ENCODE data around the gene MICALL1. TPM values are rescaled to one million over a fixed set of nuclear protein-coding genes. Genes with fewer than 3 reads are reported as not detected.

MICALL1 gene
- polyA plus RNA-seq, 1 donor, result 26.2 TPM

DNA sequence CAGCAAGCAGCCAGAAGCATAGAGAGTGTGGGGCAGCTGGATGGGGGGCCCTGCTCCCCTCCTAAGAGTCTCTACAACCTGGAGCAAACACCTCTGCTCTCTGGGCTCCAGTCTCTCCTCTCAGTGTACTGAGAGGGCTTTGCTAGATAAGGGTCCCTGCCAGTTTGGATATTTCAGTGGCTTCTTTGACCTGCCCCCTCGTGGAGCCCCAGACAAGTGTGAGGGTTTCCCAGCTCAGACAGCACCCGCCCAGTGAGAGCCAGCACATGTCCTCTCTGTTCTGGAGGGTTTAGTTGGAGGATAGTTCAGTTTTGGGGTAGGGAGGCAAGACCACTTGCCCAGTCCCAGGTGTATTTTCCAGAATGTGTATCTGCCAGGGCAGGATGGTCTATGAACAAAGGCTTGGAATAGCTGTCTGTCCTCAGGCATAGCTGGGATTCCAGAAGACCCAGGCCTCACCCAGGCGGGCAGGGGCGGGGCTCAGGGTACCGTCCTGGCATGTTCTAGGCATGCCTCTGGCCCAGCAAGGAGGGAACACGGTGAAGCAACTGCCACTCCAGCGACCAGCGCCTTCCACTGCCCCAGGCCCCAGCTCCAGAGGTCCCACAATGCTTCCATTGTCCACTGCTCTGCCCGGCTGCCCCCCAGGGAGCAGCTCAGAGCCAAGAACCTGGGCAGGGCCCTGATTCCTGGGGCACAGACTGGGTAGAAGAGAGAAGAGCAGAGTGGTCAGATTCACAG is 7.5 kb upstream of the MICALL1 start:
- DNase-seq, result no peak

DNA sequence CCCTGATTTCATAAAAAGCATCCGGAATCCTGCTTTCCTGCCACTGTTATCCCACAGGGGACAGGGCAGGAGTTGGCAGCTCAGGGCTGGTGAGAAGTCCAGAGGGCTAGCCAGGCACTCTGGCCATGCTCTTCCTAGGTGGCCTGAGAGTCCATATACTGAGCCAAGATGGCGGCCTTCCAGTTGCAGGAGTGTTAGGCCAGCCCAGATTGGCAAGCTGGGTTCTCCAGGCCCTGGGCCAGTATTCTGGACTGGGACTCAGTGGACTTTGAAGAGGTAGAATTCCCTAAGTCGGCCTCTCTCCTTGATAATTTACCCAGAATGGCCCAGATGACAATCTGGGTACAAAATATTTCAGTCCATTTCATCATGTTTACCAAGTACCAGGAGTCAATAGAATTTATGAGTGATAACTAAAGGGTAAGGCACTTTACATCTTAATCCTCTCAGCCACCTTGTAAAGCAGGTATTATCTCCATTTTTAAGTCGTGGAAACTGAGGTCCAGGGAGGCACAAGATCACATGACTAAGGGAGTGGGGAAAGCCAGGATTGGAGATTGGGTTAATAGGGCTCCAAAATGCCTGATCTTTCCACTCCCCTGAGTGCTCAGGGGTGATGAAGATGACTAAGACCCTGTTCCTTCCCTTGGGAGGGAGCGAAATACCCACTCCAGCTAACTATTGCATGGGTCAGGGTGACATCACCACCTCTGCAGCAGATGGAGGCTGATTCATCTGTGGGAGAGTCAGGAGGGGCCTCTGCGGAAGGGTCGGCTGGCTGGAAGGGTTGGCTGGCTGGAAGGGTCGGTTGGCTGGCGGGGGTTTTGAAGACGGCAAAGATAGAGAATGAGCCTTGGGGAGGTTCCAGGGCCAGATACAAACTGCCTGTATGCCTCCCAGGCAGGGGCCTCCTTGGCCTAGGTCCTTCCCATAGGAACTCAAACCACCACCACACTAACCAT is 1.2 kb upstream of the MICALL1 start:
- DNase-seq, result no peak

DNA sequence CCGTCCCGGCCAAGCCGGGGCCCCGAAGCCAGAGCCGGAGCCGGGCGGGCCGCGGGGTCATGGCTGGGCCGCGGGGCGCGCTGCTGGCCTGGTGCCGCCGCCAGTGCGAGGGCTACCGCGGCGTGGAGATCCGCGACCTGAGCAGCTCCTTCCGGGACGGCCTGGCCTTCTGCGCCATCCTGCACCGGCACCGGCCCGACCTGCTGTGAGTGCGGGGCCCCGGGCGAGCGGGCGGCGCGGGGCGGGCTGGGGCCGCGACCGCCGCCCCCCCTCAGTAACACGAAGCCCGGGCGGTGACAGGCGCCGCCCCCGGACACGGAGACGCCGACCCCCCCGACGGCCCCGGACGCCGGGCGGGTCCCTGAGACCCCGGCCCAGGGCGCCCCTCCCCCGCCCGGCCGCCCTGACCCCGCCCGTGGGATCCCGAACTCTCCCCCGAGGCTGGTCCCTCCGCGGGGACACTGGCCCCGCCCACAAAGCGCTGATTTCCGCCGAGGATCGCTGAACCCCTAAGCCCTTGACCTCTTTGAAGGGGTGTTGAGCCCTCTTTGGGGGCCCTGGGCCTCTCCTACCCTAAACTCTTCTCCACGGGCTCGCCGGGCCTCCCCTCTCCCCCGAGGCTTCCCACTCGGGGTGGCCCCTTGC is 389 bp downstream of the MICALL1 start:
- DNase-seq, result no peak

DNA sequence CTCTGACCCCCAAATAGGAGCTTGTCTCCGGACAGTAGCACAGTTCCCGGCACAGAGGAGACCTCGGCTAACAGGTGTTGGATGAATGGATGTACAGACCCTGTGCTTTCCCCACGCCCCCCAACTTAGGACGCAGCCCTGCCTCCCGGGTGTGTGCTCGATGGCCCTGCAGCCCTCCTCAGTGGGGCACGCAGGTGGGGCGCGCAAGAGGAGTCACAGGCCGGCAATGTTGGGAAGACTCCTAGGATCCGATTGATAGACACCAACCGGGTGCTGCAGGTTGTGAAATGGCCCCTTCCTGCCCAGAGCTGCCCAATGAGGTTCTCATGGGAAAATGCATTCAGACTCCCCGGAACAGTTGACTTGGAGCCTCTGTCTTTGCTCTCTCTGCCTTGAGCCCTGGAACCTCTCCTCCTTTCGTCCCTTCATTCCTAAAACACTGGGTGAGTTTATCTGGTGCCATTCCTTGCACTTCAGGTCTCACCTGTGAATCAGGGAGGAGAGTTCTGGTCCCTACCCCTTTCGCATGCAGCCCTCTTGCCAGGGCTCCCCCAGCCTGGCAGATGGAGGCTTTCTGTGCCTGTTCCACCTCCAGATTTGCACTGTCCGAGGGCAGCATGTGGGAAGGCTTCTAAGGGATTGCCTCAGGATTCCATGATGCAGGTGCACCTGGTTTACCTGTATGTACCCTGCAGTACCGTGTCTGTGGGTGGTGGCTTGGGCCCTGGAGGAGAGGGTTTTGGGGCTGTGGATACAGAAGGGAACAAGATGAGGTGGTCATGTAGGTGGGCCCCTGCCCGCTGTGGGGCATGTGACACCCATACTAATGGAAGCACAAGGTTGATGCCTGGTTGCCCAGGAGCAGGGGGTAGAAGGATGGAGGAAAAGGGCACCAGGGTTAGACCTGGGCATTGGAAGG is 1.2 kb downstream of the MICALL1 start:
- DNase-seq, result no peak

DNA sequence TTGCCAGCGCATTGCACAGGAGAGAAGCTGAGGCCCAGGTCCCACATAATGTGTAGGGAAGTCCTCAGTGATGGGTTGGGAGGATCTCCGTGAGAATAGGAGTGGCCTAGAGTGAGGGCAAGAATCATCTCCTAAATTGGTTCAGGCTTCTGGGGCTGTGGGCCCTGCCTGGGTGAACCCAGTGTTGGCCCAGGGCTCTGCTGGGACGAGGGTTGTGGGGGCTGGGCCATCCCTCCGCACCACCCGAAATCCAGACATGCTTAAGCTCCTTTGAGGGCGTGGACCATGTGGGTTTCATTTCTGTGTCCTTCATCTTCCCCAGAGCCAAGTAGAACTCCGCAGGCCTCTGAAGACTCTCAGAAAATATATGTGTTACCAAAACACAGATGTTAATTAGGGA is 3.7 kb downstream of the MICALL1 start:
- DNase-seq, result no peak

DNA sequence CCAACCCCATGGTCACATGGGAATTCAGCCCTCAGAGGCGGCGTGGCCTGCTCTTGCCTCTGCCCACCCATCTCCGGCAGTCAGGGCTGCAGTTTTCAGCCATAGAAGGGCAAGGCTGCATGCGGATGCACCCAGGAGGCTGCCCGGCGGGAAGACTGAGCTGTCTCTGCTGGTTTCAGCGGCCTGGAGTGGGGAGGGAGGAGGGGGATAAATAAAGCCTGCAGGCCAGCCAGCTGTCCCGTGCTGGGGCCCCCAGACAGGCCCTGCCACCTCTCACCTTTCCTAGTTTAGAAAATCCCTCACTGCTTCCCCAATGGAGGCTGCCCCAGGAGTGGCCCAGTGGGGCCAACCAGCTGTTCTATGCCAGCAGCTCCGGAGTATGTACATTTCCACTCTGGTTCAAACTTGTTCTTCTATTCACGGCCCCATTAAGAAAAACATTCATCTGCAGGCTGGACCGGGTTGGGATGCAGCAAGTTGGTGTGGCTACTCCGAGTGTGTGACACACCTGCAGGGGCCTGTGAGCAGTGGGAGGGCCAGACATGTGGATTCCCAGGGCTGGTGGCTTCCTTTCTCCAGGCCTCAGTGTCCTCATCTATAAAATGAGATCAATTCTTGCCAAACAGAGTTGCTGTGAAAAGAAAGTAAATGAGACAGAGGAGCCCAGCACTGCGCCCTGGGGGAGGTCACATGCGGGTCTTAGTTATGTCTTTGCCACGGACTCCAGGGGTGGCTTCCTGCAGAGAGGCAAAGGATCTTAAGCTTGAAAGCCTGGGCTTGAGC is 5.0 kb downstream of the MICALL1 start:
- DNase-seq, result no peak

DNA sequence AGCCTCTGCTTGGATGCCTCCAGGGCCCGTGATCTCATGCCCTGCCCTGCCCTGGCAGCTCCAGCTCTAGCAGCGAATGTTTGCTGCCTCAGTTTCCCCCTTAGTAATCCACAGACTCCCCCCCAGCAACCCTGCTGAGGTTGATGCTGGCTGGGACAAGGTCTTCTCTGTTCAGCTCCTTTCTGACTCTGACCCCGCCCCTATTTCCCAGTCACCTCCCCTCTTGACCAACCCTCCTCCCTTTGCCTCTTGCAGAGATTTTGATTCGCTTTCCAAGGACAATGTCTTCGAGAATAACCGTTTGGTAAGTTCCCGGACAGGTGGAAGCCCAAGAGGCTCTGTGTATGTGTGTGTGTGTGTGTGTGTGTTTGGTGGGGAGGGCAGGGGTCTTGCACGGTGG is 5.6 kb downstream of the MICALL1 start:
- no peak for DNase-seq

DNA sequence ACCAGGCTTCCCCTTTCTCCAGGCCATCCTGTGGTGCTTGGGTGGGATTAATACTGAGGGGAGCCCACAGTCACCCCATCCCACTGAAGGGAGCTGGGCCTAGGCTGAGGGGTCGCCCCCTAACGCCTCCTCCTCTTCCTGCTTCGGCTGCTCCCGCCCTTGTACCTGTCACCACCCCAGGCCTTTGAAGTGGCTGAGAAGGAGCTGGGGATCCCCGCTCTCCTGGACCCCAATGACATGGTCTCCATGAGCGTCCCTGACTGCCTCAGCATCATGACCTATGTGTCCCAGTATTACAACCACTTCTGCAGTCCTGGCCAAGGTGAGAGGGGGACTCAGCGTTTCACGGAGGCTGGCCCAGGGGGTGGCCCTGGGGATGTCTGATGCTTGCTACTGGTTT is 6.1 kb downstream of the MICALL1 start:
- no peak for DNase-seq

DNA sequence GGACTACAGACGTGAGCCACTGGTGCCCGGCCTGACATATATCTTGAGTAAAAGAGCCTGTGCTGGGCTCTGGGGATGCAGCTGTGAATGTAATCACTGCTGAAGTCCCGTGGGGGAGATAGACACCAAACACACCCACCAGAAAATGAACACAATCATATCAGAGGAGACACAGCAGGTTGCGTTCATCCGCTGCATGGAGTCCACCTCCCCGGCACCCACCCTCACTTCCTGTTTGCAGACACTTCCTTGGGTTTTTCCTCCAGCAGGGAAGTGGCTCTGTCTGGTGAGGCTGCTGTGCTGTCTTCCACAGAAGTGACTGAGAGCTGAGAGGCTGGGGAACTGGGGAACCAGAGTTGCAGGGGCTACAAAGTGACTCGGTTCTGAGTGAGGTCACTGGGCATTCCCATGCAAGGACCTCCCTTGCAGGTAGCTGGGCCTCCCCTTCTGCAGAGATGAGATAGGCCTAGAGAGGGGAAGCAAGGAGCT is 7.2 kb downstream of the MICALL1 start:
- no peak for DNase-seq

DNA sequence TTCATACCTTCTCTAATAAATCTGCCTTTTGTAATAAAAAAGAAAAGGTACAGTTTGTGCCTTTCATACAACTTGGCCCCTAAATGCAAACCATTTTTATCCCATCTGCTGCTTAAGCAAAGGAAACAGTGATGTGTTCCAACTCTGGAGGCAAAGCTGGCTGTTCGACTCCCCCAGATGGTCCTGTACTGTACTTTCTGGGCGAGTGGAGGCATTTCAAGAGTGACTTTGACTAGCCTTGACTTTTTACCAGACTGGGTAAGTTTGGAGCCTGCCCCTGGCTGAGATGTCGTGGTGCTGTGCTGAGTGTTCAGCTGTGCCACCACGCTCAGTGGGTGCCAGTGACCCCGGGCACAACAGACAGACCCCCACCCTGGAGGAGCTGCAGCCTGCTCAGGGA is 10.2 kb downstream of the MICALL1 start:
- no peak for DNase-seq

DNA sequence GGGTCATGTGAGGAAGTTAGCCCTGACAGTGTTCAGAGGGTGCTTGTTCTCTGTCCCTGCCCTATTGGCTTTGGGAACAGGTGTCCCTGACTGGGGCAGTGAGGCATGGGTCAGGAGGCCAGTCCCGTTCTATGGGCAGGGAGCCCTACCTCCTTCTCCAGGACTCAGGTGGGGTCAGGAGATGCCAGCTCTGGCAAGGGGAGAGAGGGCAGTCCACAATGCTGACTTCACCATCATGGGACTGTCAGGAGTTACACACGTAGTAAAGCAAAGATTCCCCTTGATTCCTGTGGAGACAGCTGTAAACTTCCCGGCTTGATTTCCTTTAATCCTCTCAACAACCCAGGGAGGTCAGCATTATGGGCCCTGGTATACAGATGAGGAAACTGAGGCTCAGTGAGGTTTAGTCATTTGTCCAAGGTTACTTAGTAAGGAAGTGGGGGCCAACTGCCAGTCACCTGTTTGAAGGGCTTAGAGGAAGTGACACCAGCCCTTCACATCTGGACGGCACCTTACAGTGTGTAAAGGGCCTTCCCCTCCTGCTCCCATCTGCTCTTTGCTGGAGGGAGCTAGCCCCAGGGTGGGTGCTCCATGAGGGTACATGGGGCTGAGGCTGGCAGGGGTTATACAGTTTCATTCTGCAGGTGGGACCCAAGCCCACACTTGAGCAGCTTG is 11.9 kb downstream of the MICALL1 start:
- DNase-seq, result no peak

DNA sequence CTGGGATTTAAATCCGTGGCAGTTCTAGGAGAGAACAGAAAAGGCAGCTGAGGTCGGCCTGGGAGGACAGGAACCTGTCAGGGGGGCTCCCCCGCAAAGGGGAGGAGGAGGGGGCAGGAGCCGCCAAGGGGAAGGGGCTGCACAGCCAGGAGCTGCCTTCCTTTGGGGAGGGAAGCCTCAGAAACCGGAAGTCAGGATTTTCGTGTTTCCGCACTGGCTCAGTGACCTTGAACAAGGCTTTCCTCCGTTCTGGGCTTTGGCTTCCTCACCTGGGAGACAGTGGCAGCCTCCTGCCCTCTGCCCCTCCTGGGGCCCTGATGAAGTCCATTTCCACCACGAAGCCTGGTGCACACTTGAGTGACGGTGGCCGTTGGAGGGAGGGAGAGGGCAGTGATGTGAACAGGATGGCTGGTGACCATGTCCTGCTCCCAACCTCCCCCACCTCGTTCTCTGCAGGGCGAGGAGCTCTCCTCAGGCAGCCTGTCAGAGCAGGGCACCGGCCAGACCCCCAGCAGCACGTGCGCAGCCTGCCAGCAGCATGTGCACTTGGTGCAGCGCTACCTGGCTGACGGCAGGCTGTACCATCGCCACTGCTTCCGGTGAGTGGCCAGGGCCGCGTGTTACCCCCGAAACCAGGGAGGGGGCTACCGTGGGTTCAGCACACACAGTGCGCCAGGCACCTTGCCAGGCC is 12.6 kb downstream of the MICALL1 start:
- no peak for DNase-seq

DNA sequence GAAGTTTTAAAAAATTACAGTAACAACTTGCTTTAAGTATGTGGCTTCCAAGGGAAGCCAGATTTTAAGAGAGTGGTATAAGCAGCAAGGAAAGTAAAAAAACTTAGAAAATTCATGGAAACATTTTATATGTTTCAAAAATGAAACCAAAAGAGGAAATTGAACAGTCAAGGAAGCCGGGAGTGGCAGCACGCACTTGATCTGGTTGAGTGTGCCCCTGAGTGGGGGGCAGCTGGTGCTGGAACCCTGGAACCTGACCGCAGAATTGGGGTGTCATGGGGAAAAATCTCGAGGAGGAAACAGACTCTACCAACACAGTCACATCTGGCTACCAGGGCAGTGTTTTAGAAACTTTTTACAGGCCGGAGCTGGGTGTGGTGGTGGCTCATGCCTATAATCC is 14.0 kb downstream of the MICALL1 start:
- no peak for DNase-seq

DNA sequence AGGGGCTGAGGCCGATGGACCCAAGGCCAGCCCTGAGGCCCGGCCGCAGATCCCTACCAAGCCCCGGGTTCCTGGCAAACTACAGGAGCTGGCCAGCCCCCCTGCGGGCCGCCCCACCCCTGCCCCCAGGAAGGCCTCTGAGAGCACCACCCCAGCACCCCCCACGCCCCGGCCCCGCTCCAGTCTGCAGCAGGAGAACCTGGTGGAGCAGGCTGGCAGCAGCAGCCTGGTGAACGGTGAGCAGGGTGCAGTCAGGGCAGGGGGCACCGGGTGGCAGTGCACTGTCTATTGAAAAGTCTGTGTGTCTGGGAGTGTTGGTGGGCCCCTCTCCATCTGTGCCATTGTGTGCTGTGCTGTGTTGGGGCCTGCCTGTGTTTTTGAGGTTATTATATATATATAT is 16.1 kb downstream of the MICALL1 start:
- DNase-seq, result no peak

DNA sequence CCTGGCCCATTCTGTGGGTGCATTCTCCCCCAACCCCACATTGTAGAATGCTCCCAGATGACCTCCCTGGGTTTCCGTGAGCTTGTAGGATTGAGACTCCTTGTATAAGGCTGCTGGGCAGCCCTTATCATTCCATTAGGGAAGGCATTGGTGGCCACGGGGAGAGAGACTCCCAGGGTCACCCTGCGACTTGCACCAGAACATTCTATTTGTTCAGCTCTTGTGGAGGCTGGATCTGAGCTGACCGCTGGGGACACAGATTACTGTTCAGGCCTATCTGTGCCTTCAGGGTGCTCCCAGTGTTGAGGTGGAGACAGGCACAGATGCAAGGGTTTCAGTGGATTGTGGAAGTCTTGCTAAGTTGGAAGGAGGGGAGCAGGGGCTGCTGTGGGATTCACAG is 17.8 kb downstream of the MICALL1 start:
- DNase-seq, result no peak

DNA sequence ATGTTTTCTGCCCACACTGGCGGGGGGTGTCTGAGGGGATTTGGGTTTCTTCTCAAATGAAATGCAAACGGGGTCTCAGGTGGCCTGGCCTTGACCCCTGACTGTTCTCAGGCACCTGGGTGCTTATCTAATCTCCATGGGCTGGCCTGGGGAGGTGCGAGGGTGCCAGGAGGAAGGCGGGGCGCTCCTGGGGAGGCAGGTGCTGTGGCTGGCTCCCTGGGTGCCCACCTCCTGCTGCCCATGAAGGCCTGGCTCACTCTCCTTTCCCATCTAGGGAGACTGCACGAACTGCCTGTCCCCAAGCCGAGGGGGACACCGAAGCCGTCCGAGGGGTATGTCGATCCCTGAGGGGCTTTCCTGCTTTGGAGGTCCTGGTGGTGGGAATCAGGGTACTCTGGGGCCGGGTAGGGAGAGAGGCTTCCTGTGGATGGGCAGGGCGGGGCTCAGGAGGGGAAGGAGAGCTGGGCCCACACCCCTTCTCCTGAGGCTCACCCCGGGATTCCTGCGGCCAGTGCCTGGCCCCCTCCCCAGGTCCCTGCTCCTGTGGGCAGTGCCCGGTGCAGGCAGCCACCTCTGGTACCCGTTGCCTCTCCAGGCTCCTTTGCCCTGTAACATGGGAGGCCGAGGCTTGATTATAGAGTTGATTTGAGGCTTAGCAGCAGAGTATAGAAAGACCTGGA is 18.4 kb downstream of the MICALL1 start:
- DNase-seq, result no peak

DNA sequence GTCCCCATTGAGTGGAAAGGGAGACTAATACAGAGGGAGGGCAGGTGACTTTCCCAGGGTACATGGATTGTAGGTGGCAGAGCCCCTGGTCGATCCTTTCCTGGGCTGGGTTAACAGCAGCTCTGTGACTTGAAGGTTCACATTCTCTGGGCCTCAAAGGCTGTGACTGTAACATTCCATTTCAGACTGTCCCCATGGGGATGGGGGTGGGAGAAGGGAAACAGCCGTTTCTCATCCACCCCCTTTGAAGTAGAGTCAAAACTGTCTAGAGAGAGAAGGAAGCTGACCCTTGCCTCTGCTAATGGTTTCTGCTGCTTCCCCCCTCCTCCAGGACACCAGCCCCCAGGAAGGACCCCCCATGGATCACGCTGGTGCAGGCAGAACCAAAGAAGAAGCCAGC is 19.2 kb downstream of the MICALL1 start:
- no peak for DNase-seq

DNA sequence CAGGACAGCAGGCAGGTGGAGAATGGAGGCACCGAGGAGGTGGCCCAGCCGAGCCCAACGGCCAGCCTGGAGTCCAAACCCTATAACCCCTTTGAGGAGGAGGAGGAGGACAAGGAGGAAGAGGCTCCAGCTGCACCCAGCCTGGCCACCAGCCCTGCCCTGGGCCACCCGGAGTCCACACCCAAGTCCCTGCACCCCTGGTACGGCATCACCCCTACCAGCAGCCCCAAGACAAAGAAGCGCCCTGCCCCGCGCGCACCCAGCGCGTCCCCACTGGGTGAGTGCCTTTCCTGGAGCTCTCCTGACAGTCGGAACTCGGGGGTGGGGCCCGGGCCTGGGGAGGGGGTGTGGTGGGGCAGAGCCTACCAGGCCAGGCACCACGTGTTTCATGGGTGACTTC is 19.7 kb downstream of the MICALL1 start:
- no peak for DNase-seq

DNA sequence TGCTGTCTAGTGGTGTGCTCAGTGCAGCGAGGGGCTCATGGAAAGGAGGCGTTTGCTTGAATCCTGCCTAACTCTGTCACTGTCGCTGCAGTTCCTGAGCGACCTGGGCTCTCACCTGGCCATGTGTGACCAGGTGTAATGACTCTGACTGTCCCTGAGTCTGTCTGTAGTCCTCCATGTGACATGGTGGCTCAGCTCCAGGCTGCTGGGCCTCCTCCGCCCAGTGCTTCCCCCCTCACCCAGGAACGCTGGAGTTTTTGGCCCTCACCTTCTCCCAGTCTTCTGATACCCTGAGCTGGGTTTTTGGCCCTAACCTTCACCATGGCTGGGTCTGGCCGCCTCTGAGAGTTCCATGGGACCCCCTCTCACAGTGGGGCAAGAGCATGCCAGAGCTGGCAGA is 20.3 kb downstream of the MICALL1 start:
- no peak for DNase-seq
